ENCODE data around the gene SH3RF2. TPM values are rescaled to one million over a fixed set of nuclear protein-coding genes. Genes with fewer than 3 reads are reported as not detected.

SH3RF2 gene
- total and polyA plus RNA-seq, 10 of the 15 experiments (the other 5 are each of a cell fraction or from before 2014, with no cell fraction given) = 0.15 TPM; not detected in 9

DNA sequence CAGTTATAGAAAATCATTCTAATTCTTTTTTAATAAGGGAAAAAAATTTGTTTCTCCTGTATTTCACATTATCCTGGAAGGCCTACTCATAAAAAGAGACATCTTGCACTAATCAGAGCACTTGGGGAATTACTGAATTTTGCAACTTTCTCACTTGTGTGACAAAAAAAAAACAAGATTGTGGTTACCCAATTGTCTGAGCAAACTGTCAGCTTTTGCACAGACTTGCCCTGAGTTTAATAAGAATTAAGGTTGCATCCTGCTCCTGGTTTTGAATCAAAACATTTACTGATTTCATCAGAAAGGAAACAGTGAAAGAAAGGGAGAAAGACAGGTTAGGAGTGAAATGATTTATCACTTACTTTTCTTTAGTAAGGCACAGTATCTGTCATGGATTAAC lies 10.6 kb upstream of the SH3RF2 start:
- no TSS peak for BruUV-seq (replicated peaks)
- H3K27ac ChIP-seq (ENCODE audit: control insufficient read depth, insufficient read depth) = no peak overlapping the region
- H3K36me3 ChIP-seq (ENCODE audit: control insufficient read depth in 2 of 2, insufficient read depth in 2 of 2, low read length in 1 of 2) = no peaks in the 10 kb centered on the region
- FAIRE-seq (no peak), ATAC-seq (no peak), DNase-seq (ENCODE audit: low read depth, low spot score) (no peak)
- no peaks in the 10 kb centered on the region for H3K27me3 ChIP-seq (replicated peaks in 1 of 2; ENCODE audit: control insufficient read depth in 2 of 2, insufficient read depth in 2 of 2, low read length in 1 of 2)
- H3K4me3 ChIP-seq = no peak overlapping the region
- POLR2A ChIA-PET = no interaction called here
- RAD21 ChIA-PET (ENCODE audit: unreplicated experiment) = no interaction called here
- no peaks in the 10 kb centered on the region for H3K79me2 ChIP-seq (ENCODE audit: control insufficient read depth, insufficient read depth, low read length)
- SMC1A ChIA-PET (ENCODE audit: uncharacterized antibody, unreplicated experiment) = no interaction called here
- in situ Hi-C loops (cut with MboI) (no loop called here), intact Hi-C loops (cut with micrococcal nuclease; ENCODE audit: unreplicated experiment) (no loop called here)
- H3K4me2 ChIP-seq (ENCODE audit: control insufficient read depth, insufficient read depth) = no peak overlapping the region
- H3K9ac ChIP-seq (ENCODE audit: control insufficient read depth, insufficient read depth, low read length) = no peak overlapping the region
- no peaks in the 10 kb centered on the region for H3K9me3 ChIP-seq (replicated peaks; ENCODE audit: control insufficient read depth, insufficient read depth, low read length)
- CTCF ChIA-PET = no interaction called here
- TF ChIP-seq PAX5 (IDR thresholded peaks at IDR 0.05; ENCODE audit: borderline replicate concordance, low read depth, low read length) (no peak), SMC3 (IDR thresholded peaks at IDR 0.05; ENCODE audit: borderline replicate concordance, low read length) (no peak), RFX5 (IDR thresholded peaks at IDR 0.05; ENCODE audit: low read depth, low read length) (no peak), CHD2 (IDR thresholded peaks at IDR 0.05; ENCODE audit: borderline replicate concordance, low read depth, low read length) (no peak), ASH2L (IDR thresholded peaks at IDR 0.05; ENCODE audit: borderline replicate concordance, low read depth) (no peak), SMAD1 (IDR thresholded peaks at IDR 0.05; ENCODE audit: low read depth, partially characterized antibody) (no peak), CHD1 (IDR thresholded peaks at IDR 0.05; ENCODE audit: low read depth, low read length) (no peak), BCL11A (IDR thresholded peaks at IDR 0.05; ENCODE audit: low read depth, low read length) (no peak), NFYB (IDR thresholded peaks at IDR 0.05; ENCODE audit: insufficient read depth, low read depth, low read length) (no peak), ZNF622 (IDR thresholded peaks at IDR 0.05) (no peak), RAD21 (IDR thresholded peaks at IDR 0.05; ENCODE audit: insufficient read depth, low read depth, low read length) (no peak)
- TF ChIP-seq, protein P1, sequence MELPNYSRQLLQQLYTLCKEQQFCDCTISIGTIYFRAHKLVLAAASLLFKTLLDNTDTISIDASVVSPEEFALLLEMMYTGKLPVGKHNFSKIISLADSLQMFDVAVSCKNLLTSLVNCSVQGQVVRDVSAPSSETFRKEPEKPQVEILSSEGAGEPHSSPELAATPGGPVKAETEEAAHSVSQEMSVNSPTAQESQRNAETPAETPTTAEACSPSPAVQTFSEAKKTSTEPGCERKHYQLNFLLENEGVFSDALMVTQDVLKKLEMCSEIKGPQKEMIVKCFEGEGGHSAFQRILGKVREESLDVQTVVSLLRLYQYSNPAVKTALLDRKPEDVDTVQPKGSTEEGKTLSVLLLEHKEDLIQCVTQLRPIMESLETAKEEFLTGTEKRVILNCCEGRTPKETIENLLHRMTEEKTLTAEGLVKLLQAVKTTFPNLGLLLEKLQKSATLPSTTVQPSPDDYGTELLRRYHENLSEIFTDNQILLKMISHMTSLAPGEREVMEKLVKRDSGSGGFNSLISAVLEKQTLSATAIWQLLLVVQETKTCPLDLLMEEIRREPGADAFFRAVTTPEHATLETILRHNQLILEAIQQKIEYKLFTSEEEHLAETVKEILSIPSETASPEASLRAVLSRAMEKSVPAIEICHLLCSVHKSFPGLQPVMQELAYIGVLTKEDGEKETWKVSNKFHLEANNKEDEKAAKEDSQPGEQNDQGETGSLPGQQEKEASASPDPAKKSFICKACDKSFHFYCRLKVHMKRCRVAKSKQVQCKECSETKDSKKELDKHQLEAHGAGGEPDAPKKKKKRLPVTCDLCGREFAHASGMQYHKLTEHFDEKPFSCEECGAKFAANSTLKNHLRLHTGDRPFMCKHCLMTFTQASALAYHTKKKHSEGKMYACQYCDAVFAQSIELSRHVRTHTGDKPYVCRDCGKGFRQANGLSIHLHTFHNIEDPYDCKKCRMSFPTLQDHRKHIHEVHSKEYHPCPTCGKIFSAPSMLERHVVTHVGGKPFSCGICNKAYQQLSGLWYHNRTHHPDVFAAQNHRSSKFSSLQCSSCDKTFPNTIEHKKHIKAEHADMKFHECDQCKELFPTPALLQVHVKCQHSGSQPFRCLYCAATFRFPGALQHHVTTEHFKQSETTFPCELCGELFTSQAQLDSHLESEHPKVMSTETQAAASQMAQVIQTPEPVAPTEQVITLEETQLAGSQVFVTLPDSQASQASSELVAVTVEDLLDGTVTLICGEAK (IDR thresholded peaks at IDR 0.05; ENCODE audit: borderline replicate concordance) = no peak
- TF ChIP-seq, protein P2, sequence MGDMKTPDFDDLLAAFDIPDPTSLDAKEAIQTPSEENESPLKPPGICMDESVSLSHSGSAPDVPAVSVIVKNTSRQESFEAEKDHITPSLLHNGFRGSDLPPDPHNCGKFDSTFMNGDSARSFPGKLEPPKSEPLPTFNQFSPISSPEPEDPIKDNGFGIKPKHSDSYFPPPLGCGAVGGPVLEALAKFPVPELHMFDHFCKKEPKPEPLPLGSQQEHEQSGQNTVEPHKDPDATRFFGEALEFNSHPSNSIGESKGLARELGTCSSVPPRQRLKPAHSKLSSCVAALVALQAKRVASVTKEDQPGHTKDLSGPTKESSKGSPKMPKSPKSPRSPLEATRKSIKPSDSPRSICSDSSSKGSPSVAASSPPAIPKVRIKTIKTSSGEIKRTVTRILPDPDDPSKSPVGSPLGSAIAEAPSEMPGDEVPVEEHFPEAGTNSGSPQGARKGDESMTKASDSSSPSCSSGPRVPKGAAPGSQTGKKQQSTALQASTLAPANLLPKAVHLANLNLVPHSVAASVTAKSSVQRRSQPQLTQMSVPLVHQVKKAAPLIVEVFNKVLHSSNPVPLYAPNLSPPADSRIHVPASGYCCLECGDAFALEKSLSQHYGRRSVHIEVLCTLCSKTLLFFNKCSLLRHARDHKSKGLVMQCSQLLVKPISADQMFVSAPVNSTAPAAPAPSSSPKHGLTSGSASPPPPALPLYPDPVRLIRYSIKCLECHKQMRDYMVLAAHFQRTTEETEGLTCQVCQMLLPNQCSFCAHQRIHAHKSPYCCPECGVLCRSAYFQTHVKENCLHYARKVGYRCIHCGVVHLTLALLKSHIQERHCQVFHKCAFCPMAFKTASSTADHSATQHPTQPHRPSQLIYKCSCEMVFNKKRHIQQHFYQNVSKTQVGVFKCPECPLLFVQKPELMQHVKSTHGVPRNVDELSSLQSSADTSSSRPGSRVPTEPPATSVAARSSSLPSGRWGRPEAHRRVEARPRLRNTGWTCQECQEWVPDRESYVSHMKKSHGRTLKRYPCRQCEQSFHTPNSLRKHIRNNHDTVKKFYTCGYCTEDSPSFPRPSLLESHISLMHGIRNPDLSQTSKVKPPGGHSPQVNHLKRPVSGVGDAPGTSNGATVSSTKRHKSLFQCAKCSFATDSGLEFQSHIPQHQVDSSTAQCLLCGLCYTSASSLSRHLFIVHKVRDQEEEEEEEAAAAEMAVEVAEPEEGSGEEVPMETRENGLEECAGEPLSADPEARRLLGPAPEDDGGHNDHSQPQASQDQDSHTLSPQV (IDR thresholded peaks at IDR 0.05) = no peak
- H2AFZ ChIP-seq (ENCODE audit: control insufficient read depth, low read depth, low read length) = no peak overlapping the region
- no peaks in the 10 kb centered on the region for H4K20me1 ChIP-seq (ENCODE audit: control insufficient read depth, insufficient read depth)
- H3K4me1 ChIP-seq (ENCODE audit: control insufficient read depth, insufficient read depth, low read length) = no peaks in the 10 kb centered on the region

All from GM12878 (cell line).